AG09309 (cell line): ENCODE results near the gene ZSWIM4.

Experiments used
- DNase-seq: peaks from one replicate; pipeline ENCODE4 v3.0.0-alpha.2; 2010; ENCODE audit warnings: low read depth
- H3K4me3 ChIP-seq: 2 replicates; pipeline ENCODE4 v1.5.1; 2011; ENCODE audit warnings: mild to moderate bottlenecking, low read depth, low read length, moderate library complexity; ENCODE audit not compliant: control insufficient read depth
- TF ChIP-seq, protein P1 (sequence below): IDR thresholded peaks from 2 replicates; pipeline ENCODE4 v1.5.1; 2011; ENCODE audit warnings: mild to moderate bottlenecking, low read depth, low read length, inconsistent platforms; ENCODE audit not compliant: insufficient read depth, control insufficient read depth; ENCODE audit errors: missing control alignments

ZSWIM4 gene

DNA sequence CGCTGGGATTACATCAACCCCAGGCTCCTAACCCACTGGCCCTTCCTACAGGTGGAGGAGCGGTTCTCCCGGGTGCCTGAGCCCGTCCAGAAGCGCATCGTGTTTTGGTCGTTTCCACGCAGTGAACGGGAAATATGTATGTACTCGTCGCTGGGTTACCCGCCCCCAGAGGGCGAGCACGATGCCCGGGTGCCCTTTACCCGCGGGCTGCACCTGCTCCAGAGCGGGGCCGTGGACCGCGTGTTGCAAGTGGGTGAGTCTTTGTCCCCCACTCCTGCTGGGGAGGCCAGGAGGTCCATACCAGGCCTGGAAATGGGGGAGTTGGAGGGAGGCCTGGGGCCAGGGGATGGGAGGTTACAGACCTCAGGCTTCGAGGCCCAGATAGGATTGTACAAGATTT lies 4.4 kb downstream of the ZSWIM4 start:
- DNase-seq = no peak
- TF ChIP-seq, protein P1, sequence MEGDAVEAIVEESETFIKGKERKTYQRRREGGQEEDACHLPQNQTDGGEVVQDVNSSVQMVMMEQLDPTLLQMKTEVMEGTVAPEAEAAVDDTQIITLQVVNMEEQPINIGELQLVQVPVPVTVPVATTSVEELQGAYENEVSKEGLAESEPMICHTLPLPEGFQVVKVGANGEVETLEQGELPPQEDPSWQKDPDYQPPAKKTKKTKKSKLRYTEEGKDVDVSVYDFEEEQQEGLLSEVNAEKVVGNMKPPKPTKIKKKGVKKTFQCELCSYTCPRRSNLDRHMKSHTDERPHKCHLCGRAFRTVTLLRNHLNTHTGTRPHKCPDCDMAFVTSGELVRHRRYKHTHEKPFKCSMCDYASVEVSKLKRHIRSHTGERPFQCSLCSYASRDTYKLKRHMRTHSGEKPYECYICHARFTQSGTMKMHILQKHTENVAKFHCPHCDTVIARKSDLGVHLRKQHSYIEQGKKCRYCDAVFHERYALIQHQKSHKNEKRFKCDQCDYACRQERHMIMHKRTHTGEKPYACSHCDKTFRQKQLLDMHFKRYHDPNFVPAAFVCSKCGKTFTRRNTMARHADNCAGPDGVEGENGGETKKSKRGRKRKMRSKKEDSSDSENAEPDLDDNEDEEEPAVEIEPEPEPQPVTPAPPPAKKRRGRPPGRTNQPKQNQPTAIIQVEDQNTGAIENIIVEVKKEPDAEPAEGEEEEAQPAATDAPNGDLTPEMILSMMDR = no peak

GRCh38 chr19:13803038-13803437 lies 7.8 kb downstream of the ZSWIM4 start:
- TF ChIP-seq, protein P1 = no peak

More for the DNA sequence above, 4.4 kb downstream of the ZSWIM4 start:
- H3K4me3 ChIP-seq = no peak overlapping the region

GRCh38 chr19:13804830-13805683 lies 9.8 kb downstream of the ZSWIM4 start:
- DNase-seq = no peak
- H3K4me3 ChIP-seq = no peak overlapping the region
- TF ChIP-seq, protein P1 = no peak

More at GRCh38 chr19:13803038-13803437, 7.8 kb downstream of the ZSWIM4 start:
- no peak overlapping the region for H3K4me3 ChIP-seq
- DNase-seq = no peak

- no peak overlapping the region for H3K4me3 ChIP-seq
- DNase-seq = no peak
- TF ChIP-seq, protein P1 = no peak
Measured at GRCh38 chr19:13806728-13807127, 11.5 kb downstream of the ZSWIM4 start.

DNA sequence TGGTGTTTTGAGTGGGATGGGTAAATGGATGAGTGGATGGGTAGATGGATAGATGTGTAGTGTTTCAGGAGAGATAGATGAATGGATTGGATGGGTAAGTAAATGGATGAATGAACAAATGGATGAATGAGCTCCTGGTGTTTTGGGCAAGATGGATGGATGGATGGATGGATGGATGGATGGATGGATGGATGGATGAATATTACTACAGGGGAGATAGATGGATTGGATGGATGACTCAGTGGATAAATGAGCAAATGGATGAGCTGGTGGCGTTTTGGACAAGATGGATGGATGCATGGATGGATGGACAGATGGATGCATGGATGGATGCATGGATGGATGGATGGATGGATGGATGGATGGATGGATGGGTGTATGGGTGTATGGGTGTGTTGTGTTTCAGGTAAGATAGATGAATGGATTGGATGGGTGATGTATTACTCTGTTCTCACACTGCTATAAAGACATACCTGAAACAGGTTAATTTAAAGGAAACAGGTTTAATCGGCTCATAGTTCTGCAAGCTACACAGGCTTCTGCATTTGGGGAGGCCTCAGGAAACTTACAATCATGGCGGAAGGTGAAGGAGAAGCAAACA lies 12.3 kb downstream of the ZSWIM4 start:
- no peak for DNase-seq
- TF ChIP-seq, protein P1 = no peak
- H3K4me3 ChIP-seq = no peak overlapping the region

GRCh38 chr19:13808856-13809255 lies 13.6 kb downstream of the ZSWIM4 start:
- no peak for DNase-seq
- no peak overlapping the region for H3K4me3 ChIP-seq
- TF ChIP-seq, protein P1 = no peak
